ENCODE data around the gene ISM2. TPM values are rescaled to one million over a fixed set of nuclear protein-coding genes. Genes with fewer than 3 reads are reported as not detected.

The ISM2 gene
- total RNA-seq, 3 donors from 2014 or later: 0.10 to 0.98 TPM; not detected in 1

- Histone ChIP-seq H3K9me3 (no peaks in the 10 kb centered on the region), H3K4me1 (ENCODE audit: low read depth) (peaks cover 9% of the 10 kb centered on the region), H3K36me3 (ENCODE audit: low read depth) (peaks cover 23% of the 10 kb centered on the region), H3K4me3 (no peak overlapping the region)
- intact Hi-C loops (cut with DNase I, micrococcal nuclease): no loop called here
- DNase-seq (peak; percentile 71 to 75 (median 72)), ATAC-seq (peak; percentile 98)
- no peak for TF ChIP-seq CTCF (IDR thresholded peaks at IDR 0.05)
These were observed 28.3 kb downstream of the ISM2 start for GRCh38 chr14:77470224-77470870.

GRCh38 chr14:77469539-77469938, 29.1 kb downstream of the ISM2 start:
- no peak for TF ChIP-seq CTCF (IDR thresholded peaks at IDR 0.05)
- intact Hi-C loops (cut with DNase I, micrococcal nuclease): no loop called here
- Histone ChIP-seq H3K4me1 (ENCODE audit: low read depth) (peaks cover 9% of the 10 kb centered on the region), H3K36me3 (ENCODE audit: low read depth) (peaks cover 23% of the 10 kb centered on the region), H3K9me3 (no peaks in the 10 kb centered on the region), H3K4me3 (no peak overlapping the region)
- DNase-seq (no peak), ATAC-seq (no peak)

GRCh38 chr14:77469067-77469505, 29.5 kb downstream of the ISM2 start:
- intact Hi-C loops (cut with DNase I, micrococcal nuclease): no loop called here

GRCh38 chr14:77467801-77468200, 30.8 kb downstream of the ISM2 start:
- Histone ChIP-seq H3K4me3 (no peak overlapping the region), H3K36me3 (ENCODE audit: low read depth) (peaks cover 24% of the 10 kb centered on the region), H3K4me1 (ENCODE audit: low read depth) (peaks cover 9% of the 10 kb centered on the region), H3K9me3 (no peaks in the 10 kb centered on the region)
- intact Hi-C loops (cut with DNase I, micrococcal nuclease): no loop called here
- no peak for TF ChIP-seq CTCF (IDR thresholded peaks at IDR 0.05)
- no peak for DNase-seq
- ATAC-seq: no peak

More at GRCh38 chr14:77469067-77469505, 29.5 kb downstream of the ISM2 start:
- Histone ChIP-seq H3K36me3 (ENCODE audit: low read depth) (peaks cover 23% of the 10 kb centered on the region), H3K4me3 (no peak overlapping the region), H3K4me1 (ENCODE audit: low read depth) (peaks cover 9% of the 10 kb centered on the region), H3K9me3 (no peaks in the 10 kb centered on the region)
- peak; percentile 3 for ATAC-seq
- no peak for TF ChIP-seq CTCF (IDR thresholded peaks at IDR 0.05)
- DNase-seq: peak in 1 of 3 donors; percentile 14

- Histone ChIP-seq H3K36me3 (ENCODE audit: low read depth) (peaks cover 7% of the 10 kb centered on the region), H3K4me3 (peak overlapping the region; percentile 94), H3K4me1 (ENCODE audit: low read depth) (peaks cover 16% of the 10 kb centered on the region), H3K9me3 (no peaks in the 10 kb centered on the region)
- no peak for ATAC-seq
- intact Hi-C loops (cut with DNase I, micrococcal nuclease): no loop called here
- peak in 1 of 3 donors; percentile 90 for DNase-seq
- TF ChIP-seq CTCF (IDR thresholded peaks at IDR 0.05): peak; percentile 13
These were observed 39.4 kb downstream of the ISM2 start for GRCh38 chr14:77459072-77459723.

Data from mucosa of descending colon (tissue), 3 donors.